ENCODE data around the gene CCDC68. TPM values are rescaled to one million over a fixed set of nuclear protein-coding genes. Genes with fewer than 3 reads are reported as not detected.

The CCDC68 gene
- total and polyA plus RNA-seq, 2 of the 4 experiments (the other 2 are of a cell fraction), result 0.46 to 0.54 TPM

- Histone ChIP-seq H2AFZ (replicated peaks; ENCODE audit: low read length, poor library complexity) (no peak overlapping the region), H3K36me3 (ENCODE audit: control insufficient read depth, insufficient read depth, low read length) (peaks cover 3% of the 10 kb centered on the region), H3K18ac (ENCODE audit: low read depth, low read length) (no peak overlapping the region), H2BK5ac (ENCODE audit: low read depth, low read length, poor library complexity, severe bottlenecking) (no peak overlapping the region), H3K9me1 (ENCODE audit: insufficient read depth, low read length) (peaks cover 2% of the 10 kb centered on the region; the same call in 1 of the 2 replicates), H3K79me1 (ENCODE audit: low read depth in 1 of 2, low read length in 2 of 2) (no peaks in the 10 kb centered on the region), H2BK20ac (ENCODE audit: low read depth, low read length) (no peak overlapping the region), H2BK120ac (ENCODE audit: low read depth, low read length) (no peak overlapping the region), H3K23ac (ENCODE audit: low read depth, low read length) (no peak overlapping the region), H3K14ac (replicated peaks; ENCODE audit: low read depth, low read length) (no peak overlapping the region), H3K27ac (ENCODE audit: insufficient read depth, low read length) (no peak overlapping the region), H3K9ac (ENCODE audit: low read depth, low read length) (no peak overlapping the region), H3K4ac (ENCODE audit: low read depth, low read length) (no peak overlapping the region), H3K9me3 (ENCODE audit: control insufficient read depth, insufficient read depth, low read length) (no peaks in the 10 kb centered on the region), H3K4me1 (ENCODE audit: control insufficient read depth, insufficient read depth, low read length) (0 out of 2 replicates have a peak, but pooled peaks cover 2% of the 10 kb centered on the region), H3K56ac (ENCODE audit: extremely low read depth, insufficient read depth, low read length) (no peak overlapping the region), H4K91ac (ENCODE audit: insufficient read depth, low read depth, low read length) (no peak overlapping the region), H2BK15ac (ENCODE audit: low read depth, low read length) (no peak overlapping the region), H3K4me3 (ENCODE audit: insufficient read depth, low read depth, low read length) (no peak overlapping the region), H3K4me2 (ENCODE audit: low read depth, low read length) (no peak overlapping the region), H3K27me3 (ENCODE audit: control insufficient read depth, insufficient read depth, low read length) (no peaks in the 10 kb centered on the region), H2AK5ac (ENCODE audit: low read depth, low read length) (no peak overlapping the region), H2AK9ac (replicated peaks; ENCODE audit: low read depth, low read length, poor library complexity) (no peak overlapping the region), H4K8ac (ENCODE audit: low read depth in 2 of 2, low read length in 2 of 2) (no peak overlapping the region), H4K20me1 (ENCODE audit: insufficient read depth, low read length) (no peaks in the 10 kb centered on the region), H4K5ac (ENCODE audit: low read depth, low read length) (no peak overlapping the region)
- no CpG with 5 or more reads among the region's 11 CpGs for WGBS, 2 experiments (ENCODE audit: extremely low coverage in 2 of 2, insufficient read length in 1 of 2)
- BruUV-seq (replicated peaks), result no TSS peak
- in situ Hi-C loops (cut with MboI; ENCODE audit: low sequenced_read_pairs) (no loop called here), dilution Hi-C loops (cut with HindIII; ENCODE audit: low sequenced_read_pairs, unreplicated experiment) (no loop called here), intact Hi-C loops (cut with micrococcal nuclease) (no loop called here)
- TF ChIP-seq NFE2L2 (IDR thresholded peaks at IDR 0.05; ENCODE audit: low read depth, low read length), result no peak
- no peak for TF ChIP-seq POLR2A (IDR thresholded peaks at IDR 0.05; ENCODE audit: low read depth, low read length)
- TF ChIP-seq SMC3 (IDR thresholded peaks at IDR 0.05; ENCODE audit: low read depth, low read length), result no peak
- no peak for TF ChIP-seq USF2 (IDR thresholded peaks at IDR 0.05; ENCODE audit: low read depth, low read length)
- no peak for TF ChIP-seq MXI1 (IDR thresholded peaks at IDR 0.05; ENCODE audit: borderline replicate concordance, low read depth, low read length)
- no peak for TF ChIP-seq CTCF (conservative IDR thresholded peaks at IDR 0.05; ENCODE audit: low read depth, low read length)
- TF ChIP-seq FOS (IDR thresholded peaks at IDR 0.05; ENCODE audit: low read depth, low read length), result no peak
- no peak for TF ChIP-seq RFX5 (IDR thresholded peaks at IDR 0.05; ENCODE audit: low read depth, low read length)
- no peak for TF ChIP-seq MAFK (IDR thresholded peaks at IDR 0.05; ENCODE audit: low read depth, low read length)
- TF ChIP-seq CEBPB (IDR thresholded peaks at IDR 0.05; ENCODE audit: low read depth, low read length), result no peak
- TF ChIP-seq RAD21 (IDR thresholded peaks at IDR 0.05; ENCODE audit: low read length), result no peak
- TF ChIP-seq MAZ (IDR thresholded peaks at IDR 0.05; ENCODE audit: borderline replicate concordance, low read depth, low read length), result no peak
- no peak for TF ChIP-seq ELK1 (IDR thresholded peaks at IDR 0.05; ENCODE audit: borderline replicate concordance, low read depth, low read length)
- no peak for TF ChIP-seq BHLHE40 (IDR thresholded peaks at IDR 0.05; ENCODE audit: low read depth, low read length)
- TF ChIP-seq RCOR1 (IDR thresholded peaks at IDR 0.05; ENCODE audit: insufficient replicate concordance, low read length), result no peak
- TF ChIP-seq CHD1 (IDR thresholded peaks at IDR 0.05; ENCODE audit: low read depth, low read length), result no peak
- ATAC-seq (ENCODE audit: low read depth), result no peak
- ChIA-PET POLR2A (ENCODE audit: unreplicated experiment) (no interaction called here), CTCF (no interaction called here)
- no peak for DNase-seq
Observed at GRCh38 chr18:54909538-54909937, 49.7 kb downstream of the CCDC68 start.

Data from IMR-90 (cell line).